T-helper 9 cell (primary cell): ENCODE results near the gene TSG101.

Experiments
- DNase-seq: peaks from one replicate; pipeline ENCODE4 v3.0.0-alpha.2; 2020
- total RNA-seq, 2 donors: gene quantifications; one replicate each; lab custom pipeline; 2026; lab: John Stamatoyannopoulos, UW

TSG101 gene, protein sequence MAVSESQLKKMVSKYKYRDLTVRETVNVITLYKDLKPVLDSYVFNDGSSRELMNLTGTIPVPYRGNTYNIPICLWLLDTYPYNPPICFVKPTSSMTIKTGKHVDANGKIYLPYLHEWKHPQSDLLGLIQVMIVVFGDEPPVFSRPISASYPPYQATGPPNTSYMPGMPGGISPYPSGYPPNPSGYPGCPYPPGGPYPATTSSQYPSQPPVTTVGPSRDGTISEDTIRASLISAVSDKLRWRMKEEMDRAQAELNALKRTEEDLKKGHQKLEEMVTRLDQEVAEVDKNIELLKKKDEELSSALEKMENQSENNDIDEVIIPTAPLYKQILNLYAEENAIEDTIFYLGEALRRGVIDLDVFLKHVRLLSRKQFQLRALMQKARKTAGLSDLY
- 17.6 to 37.1 reads per million in 2 donors for total RNA-seq

DNA sequence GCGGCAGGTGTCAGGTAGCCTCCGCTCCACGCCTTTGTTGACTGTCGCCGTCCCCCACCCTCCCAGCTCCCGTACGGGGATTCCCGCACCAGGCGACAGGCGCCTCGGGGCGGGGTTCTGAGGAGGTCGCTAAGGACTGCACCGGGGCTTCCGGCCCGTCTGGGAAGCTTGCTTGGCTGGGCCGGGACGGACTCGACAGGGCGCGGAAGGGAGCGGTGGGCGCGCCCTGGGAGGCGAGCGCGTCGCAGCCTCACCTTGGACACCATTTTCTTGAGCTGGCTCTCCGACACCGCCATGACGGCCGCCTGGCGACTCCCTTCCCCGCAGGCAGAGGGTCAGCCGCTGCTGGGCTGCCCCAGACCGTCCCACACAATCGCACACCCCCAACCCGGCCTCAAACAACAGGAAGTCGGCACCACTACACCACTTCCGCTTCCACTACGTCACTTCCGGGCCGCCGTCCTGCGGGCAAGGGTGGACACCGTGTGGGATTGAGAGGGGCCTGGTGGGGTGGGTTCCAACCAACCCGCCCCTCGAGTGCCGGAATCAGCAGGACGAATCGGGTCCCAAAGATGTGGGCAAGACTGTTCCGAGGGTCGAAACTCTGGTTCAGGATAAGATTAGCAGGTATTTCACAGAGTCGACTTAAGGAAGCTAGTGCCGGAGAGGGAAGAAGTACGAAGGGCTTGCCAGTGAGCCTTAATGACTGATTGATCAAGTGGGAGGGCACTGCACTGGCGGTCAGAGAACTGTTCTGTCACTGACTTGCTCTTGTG, at the start of gene TSG101:
Gene TSG101, minus strand, starts transcription at position 422 of the 776 bp plus-strand sequence. Its CDS starts 126 bp downstream, at position 296.
- peak; percentile 89 for DNase-seq

DNA sequence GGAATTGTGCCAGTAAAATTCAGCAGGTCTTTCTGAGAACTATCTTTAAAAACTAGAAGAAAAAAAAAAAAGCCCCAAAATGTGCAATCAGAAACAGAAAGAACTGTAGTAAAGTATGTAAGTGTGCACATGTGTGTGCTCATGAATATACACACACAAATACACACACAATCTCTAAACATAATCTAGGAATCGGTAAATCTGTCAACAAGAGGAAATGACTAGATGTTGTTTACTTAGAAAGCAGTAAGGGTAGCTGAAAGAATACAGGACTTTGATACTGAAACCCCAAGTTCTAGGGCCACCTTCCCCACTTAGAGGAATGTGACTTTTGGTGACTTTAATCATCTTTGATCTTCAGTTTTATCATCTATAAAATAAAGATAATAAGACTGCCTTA, 48.6 kb upstream of the TSG101 start:
- no peak for DNase-seq

DNA sequence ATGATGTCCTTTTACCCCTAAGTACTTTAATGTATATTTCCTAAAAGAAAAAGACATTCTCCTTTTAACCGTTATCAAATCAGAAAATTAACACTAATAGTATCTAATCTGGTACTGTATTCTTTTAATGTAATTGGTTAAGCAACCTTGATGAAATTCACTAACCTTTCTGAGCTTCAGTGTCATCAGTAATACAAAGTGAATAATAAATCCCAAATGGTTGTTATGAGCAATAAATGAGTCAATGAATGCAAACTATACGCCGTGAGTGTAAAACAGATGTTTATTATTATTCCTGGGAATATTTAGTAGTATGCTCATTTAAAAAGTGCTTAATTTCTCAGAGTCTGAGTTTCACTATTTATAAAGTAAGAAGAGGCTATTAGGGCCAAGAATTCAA, 40.3 kb upstream of the TSG101 start:
- DNase-seq = no peak

DNA sequence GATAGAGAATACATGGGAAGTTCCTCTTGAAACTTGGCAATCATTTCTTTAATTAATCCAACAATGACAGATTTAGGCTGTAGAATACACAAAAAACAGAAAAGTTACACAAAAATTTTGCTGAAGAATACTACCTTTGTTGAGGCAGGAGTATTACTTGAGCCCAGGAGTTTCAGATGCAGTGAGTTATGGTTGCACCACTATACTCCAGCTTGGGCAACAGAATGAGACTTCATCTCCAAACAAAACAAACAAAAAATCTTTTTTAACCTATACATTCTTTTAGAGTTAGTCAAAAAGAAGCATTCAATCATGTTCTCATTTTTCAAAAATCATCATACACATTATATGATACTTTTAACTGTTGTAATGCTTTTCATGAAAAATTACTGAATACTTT, 39.7 kb upstream of the TSG101 start:
- no peak for DNase-seq

DNA sequence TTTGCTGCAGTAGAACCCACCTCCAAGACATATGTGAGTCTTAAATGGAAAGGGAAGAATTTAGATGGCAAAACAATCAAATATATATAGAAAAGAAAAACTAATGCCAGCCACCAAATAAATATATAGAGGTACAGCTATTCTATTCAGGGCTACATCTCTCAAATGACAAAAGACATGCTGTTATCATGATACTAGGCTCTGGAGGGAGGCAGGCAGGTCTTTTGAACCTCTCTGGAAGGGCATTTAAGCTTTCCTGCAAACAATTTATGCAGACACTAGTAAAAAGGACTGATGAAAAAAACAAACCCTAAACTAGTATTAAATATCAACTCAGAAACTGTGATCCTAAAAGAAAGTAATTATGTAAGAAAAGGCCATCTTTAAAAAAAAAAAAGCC, 37.4 kb upstream of the TSG101 start:
- no peak for DNase-seq

DNA sequence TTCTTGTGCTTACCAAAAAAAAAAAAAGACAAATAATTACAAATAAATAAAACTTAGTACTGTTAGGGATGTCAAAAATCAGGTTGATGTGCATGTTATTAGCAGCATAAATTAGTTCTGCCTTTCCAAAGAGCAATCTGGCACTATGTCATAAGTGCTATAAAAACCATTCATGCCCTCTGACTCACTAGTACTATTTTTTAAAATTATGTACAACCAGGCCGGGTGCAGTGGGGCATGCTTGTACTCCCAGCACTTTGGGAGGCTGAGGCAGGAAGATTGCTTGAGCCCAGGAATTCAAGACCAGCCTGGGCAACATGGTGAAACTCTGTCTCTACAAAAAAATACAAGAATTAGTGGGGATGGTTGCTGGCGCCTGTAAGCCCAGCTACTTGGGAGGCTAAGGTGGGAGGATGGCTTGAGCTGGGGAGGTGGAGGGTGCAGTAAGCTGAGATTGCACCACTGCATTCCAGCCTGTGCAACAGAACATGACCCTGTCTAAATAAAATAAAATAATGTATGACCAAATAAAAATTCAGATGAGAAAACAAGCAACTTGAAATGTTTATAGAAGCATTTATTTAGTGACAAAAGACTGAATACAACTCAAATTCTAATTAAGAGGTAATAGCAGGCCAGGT, 36.5 kb upstream of the TSG101 start:
- no peak for DNase-seq

DNA sequence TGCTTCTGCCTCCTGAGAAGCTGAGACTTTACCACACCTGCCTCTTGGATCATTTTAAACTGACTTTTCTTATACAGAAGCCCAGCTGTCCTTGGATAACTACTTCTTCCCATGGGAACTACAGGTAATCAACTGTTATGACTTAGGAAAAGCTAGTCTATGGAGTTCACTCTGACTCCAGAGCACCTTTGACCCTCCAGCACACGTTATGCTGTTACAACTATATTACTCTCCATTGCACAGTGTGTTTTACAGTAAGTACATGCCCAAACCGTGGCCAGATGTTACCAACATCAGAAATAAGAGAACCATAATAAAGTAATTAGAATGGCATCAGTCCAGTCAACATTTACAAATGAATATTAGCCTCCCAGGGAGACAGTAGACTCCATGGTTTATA, 21.3 kb upstream of the TSG101 start:
- no peak for DNase-seq

DNA sequence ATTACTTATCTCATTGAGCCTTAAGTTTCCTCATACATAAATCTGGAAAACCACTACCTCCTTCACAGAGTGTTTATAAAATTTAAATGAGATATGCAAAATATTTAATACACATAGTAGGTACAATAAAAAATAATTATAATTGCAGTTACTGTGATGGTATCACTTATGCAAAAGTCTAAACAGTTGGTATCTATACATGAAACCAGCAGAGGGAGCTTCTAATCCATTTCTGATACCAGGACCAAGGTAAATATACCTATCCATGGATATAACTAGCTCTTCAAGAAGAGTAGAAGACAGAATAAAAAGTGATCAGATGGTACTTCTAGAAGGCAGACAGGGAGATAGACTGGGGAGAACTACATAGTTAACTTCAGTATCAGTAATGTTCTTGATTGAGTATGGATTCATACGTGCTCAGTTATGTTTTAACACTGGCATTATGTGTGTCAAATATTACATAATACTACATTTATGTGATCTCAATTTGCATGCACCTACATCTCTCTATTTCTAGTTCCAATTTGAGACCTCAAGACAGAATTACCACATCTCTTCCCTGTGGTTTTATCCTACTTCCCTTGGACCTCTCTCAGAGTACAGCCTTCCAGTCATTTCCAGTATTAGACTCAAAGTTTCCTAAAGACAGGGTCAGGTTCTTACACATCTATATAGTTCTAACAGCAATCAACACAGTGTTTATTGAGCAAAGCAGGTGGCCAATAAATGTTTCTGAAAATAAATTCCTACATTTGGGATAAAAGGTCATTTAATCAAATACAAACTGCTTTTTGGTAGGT, 13.7 kb upstream of the TSG101 start:
- no peak for DNase-seq

DNA sequence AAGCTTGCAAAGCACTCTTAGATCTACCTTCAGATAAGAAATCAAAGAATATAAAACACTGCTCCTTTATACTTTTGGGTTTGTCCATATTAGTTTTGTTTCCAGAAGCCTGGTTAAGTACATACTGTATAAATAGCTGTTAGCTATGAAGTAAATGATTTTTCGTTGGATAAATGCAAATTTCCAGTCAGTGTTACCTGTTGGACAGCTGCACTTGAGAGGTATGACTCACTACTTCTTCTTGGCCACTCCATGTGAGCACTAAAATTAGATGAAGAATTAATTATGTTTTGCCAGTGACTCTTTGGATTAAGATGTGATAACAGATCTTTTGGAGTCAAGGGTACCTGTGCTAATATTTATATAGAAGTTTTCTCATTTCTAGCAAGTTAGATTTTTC, 9.5 kb upstream of the TSG101 start:
- no peak for DNase-seq

DNA sequence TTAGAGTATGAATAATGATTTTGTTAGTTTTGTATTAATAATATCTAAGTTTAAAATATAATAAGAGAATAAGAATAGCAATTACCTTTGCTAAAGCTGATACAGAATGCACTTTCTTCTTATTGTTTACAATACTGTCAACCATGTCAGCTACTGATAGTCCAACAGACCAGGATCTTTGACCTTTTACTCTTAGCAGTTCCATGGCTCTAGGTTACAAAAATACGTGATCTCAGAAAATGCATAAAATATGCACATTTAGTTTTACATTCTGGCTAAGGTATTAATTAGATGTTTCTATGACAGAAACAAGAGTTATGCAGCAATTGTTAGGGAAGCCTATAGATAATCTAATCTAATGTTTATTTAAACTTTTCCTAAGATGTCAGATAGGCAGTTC, 7.5 kb upstream of the TSG101 start:
- DNase-seq = no peak

DNA sequence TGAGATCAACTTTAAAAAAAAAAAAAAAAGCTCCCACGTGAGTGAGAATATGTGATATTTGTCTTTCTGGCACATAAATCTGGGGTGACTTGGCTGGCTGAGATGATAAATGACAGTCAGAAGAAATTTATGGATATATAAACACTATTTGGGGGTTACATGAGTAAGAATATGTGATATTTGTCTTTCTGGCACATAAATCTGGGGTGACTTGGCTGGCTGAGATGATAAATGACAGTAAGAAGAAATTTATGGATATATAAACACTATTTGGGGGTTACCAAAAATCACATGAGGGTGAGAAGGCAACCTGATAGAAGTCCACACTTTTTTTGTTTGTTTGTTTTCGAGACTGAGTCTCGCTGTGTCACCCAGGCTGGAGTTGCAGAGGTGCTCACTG, 6.6 kb upstream of the TSG101 start:
- no peak for DNase-seq

DNA sequence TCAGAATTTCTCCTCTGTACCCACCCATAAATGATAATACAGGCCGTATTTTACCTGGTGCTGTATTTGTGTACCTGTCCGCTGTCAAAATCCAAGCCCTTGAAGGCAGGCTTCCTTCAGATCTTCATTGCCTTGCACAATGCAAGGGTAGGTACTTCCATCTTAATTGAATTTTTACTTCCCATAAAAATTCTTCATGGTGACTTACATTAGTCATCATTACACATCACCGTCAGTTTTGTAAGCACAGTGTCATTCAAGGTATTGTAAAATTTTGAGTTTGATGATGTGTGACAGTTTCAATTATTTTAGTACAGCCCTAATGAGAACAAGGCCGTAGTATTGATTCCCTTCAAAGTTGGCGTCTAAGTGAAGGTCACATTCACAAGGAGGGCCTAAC, 770 bp upstream of the TSG101 start:
- DNase-seq = no peak

DNA sequence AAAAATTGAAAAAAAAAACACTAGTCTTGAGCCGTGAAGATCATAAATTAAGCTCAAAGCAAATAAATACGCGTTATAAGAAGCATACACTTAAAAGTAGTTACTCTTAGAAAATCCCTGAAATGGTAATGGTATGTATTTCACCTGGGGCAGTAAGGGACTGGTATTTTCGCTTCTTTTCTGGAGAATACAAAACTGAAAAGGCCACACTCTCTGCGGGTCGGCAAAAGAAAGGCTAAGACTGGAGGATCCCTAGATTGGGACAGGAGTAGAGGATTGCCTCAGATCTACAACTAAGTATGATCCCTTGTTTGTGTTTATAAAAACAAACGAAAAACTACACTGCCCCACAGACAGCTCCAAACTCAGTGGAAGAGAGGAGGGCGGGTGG, 617 bp downstream of the TSG101 start:
- no peak for DNase-seq

DNA sequence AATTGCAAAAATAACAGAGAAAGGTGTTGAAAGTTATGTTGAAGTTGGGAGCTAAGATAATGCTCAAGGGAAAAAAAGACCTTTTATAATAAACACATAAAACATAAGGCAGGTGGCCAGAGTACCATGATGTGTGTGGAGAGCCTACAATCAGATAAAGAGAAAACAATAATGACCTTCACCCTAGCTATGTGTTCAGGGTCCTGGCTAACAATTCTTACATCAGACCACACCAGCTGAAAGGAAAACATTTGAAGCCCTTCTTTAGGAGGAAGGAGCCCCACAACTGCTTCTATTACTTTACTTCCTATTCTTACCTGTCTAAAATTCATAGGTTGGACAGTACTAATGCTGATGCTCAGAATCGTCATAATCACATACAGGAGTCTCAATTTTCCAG, 2.5 kb downstream of the TSG101 start:
- no peak for DNase-seq

DNA sequence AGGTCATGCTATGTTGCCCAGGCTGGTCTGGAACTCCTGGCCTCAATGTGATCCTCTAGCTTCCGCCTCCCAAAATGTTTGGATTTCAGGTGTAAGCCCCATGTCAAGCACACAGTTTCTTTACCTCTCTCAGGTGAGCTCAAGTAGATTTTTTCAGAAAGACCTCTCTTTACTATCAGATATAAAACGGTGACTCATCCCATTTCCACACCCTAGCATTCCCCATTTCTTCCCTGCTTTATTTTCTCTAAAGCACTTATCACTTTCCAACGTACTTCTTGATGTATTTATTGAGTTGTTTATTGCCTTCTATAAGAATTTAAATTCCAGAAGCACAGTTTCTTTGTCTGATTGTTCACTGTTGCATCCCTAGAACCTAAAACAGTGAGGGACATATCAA, 3.7 kb downstream of the TSG101 start:
- no peak for DNase-seq

DNA sequence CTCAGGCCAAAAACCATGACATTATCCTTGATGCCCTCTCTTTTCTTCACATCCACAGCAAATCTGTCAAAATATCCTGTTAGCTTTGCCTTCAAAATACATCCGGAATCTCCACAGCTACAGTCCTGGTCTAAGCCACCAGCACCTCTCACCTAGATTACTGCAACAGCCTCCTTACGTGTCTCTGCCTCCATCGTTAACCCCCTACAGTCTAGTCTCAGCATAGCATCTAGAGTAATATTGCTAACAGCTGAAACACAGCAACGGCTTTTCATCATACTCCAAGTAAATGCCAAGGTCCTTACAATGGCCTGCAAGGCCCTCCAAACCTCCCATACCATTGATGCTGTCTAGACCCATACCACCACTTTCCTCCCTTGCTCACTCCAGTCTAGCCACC, 4.4 kb downstream of the TSG101 start:
- DNase-seq = no peak

DNA sequence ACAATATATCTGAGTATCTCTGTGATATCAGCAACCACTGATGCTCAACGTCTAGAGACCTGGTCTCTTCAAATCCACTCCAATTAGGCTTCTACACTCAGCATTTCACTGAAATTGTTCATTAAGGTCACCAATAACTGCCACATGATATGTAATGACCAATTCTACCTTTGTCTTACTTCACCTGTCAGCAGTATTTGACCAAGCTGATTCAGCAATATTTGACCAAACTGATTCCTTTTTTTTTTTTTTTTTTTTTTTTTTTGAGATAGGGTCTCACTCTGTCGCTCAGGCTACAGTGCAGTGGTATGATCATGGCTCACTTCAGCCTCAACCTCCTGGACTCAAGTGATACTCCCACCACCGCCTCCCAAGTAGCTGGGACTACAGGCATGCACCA, 5.6 kb downstream of the TSG101 start:
- DNase-seq = no peak

DNA sequence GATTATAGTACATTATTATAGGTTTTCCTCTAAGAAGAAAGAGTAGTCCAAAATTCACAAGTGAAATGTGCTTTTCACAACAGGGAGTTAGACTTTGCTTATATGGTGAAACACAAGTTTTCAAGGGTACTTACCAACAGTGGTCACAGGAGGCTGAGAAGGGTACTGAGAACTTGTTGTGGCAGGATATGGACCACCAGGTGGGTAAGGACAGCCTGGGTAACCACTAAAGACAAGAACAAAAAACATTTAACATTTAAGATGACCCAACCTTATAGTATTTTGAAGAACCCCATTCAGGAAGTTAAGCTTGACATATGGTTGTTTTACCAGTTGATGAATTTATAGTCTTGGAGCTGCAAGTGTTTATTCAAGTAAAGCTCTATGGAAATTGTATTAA, 24.4 kb downstream of the TSG101 start:
- no peak for DNase-seq

DNA sequence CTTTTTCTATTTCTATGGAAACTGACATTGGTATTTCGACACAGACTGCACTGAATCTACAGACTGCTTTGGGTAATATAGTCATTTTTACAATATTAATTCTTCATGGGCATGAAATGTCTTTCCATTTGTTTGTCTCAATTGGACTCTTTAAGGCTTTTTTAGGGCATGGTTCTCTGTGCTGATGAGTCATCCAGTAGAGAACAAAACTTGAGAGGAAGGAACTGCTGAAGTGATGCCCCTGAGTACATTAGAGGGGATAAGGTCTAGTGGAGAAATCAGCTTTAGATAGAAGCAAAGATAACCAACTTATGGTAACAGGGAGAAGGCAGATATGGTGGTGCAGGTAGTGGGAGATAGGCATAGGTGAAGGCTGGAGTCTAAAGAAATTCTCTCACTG, 25.1 kb downstream of the TSG101 start:
- no peak for DNase-seq

DNA sequence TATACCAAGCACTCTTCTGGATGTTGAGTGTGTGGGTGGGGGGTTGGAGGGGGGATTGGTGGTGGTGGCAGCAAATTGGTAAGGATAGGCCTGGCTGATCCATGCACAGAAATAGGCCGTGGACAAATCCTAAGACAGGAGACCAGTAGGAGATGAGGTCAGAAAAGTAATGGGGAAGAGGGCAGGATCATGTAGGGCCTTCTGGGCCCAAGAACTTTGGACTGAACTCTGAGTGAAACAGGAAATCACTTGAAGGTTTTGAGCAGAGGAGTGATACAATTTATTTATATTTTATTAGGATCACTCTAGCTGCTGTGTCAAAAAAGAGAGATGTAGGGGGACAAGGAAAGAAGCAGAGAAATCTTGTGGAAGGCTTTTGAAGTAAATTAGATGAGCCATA, 28.7 kb downstream of the TSG101 start:
- DNase-seq = no peak

DNA sequence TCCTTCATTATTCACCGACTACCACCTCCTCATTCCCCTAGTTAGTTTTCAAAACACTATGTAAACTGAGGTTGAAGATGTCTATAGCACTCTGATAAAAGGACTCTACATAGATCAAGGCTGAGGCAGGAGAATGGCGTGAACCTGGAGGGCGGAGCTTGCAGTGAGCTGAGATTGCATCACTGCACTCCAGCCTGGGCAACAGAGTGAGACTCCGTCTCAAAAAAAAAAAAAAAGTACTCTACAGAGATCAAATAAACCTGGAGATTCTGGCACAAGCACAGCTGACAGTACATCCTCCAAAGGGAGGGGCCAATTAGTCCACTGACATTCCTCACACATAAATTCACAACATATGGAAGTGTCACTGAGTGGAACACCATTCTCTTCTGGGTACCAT, 31.0 kb downstream of the TSG101 start:
- no peak for DNase-seq

DNA sequence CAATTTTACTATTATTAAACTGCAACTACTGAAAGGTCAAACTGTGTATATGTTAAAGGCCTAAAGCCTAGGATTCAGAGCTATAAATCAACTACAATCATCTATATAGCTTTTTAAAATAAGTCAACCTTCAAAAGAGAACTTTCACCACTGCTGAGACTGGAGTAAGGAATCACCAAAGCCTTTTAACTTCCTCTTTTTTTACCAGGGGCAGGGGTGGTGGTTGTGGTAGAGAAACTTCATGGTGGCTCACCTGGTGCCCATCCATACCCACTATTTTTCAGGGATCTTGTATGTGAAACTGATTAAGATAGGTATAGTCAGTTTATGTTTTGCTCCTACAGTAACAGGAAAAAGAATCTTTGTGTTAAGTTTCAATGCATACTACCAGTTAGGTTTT, 31.5 kb downstream of the TSG101 start:
- DNase-seq = no peak

DNA sequence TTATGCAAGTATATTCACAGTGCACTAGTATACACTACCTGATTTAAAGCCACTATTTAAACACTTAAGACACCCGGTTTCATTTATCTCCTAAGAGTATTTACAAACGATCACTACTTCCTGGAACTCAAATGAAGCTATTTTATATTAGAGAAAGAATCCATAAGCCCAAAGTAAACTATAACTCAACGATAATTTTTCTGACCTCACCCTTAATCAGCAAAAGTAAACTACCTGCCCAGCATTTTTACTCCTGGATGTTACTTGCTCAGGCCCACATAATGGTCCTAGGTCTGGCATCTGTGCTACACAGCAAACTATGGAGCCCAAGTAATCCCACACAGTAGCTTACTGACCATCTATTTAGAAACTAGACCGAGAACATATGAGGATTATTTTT, 33.4 kb downstream of the TSG101 start:
- no peak for DNase-seq
